HEK293 (cell line): ENCODE data around the gene TMEM184B.

Experiments used
- BCL11A ChIP-seq: fragments of 450-650 bp; formaldehyde crosslinking; IDR thresholded peaks from 2 replicates; pipeline ENCODE4 v1.5.1; 2016; ENCODE audit warnings: low read depth, missing biosample characterization, missing genetic modification characterization
- GLI2 ChIP-seq: fragments of 450-650 bp; formaldehyde crosslinking; IDR thresholded peaks from 2 replicates; pipeline ENCODE4; 2017; ENCODE audit warnings: missing biosample characterization, missing genetic modification characterization, low read depth, borderline replicate concordance
- INSM2 ChIP-seq: fragments of 450-650 bp; formaldehyde crosslinking; IDR thresholded peaks from 2 replicates; pipeline ENCODE4 v1.5.1; 2016; ENCODE audit warnings: missing biosample characterization, missing genetic modification characterization
- KLF16 ChIP-seq: fragments of 450-650 bp; formaldehyde crosslinking; IDR thresholded peaks from 2 replicates; pipeline ENCODE4 v1.5.1; 2017; ENCODE audit warnings: missing biosample characterization, missing genetic modification characterization
- KLF9 ChIP-seq: fragments of 450-650 bp; formaldehyde crosslinking; IDR thresholded peaks from 2 replicates; pipeline ENCODE4 v1.5.1; 2016; ENCODE audit warnings: missing biosample characterization, missing genetic modification characterization, low read depth
- MYNN ChIP-seq: fragments of 450-650 bp; formaldehyde crosslinking; IDR thresholded peaks from 2 replicates; pipeline ENCODE4 v1.5.1; 2016; ENCODE audit warnings: missing biosample characterization, missing genetic modification characterization, borderline replicate concordance
- OVOL3 ChIP-seq: fragments of 450-650 bp; formaldehyde crosslinking; IDR thresholded peaks from 2 replicates; pipeline ENCODE4 v1.5.1; 2016; ENCODE audit warnings: missing biosample characterization, missing genetic modification characterization
- PRDM4 ChIP-seq: fragments of 450-650 bp; formaldehyde crosslinking; IDR thresholded peaks from 2 replicates; pipeline ENCODE4 v1.5.1; 2017; ENCODE audit warnings: missing biosample characterization, missing genetic modification characterization
- REST ChIP-seq: fragments of 450-650 bp; formaldehyde crosslinking; IDR thresholded peaks from 2 replicates; pipeline ENCODE4 v1.5.1; 2016; ENCODE audit warnings: missing biosample characterization, missing genetic modification characterization
- ZIC2 ChIP-seq: fragments of 450-650 bp; formaldehyde crosslinking; IDR thresholded peaks from 2 replicates; pipeline ENCODE4 v1.5.1; 2016; ENCODE audit warnings: missing biosample characterization, missing genetic modification characterization
- ZNF23 ChIP-seq: fragments of 450-650 bp; formaldehyde crosslinking; IDR thresholded peaks from 2 replicates; pipeline ENCODE4 v1.5.1; 2016; ENCODE audit warnings: missing biosample characterization, missing genetic modification characterization, borderline replicate concordance
- ZNF266 ChIP-seq: fragments of 450-650 bp; formaldehyde crosslinking; IDR thresholded peaks from 2 replicates; pipeline ENCODE4 v1.5.1; 2016; ENCODE audit warnings: missing biosample characterization, missing genetic modification characterization, low read depth
- ZNF404 ChIP-seq: fragments of 450-650 bp; formaldehyde crosslinking; IDR thresholded peaks from 2 replicates; pipeline ENCODE4 v1.5.1; 2017; ENCODE audit warnings: missing biosample characterization, missing genetic modification characterization
- ZNF501 ChIP-seq: fragments of 450-650 bp; formaldehyde crosslinking; IDR thresholded peaks from 2 replicates; pipeline ENCODE4 v1.5.1; 2016; ENCODE audit warnings: missing biosample characterization, missing genetic modification characterization
- ZNF521 ChIP-seq: fragments of 450-650 bp; formaldehyde crosslinking; IDR thresholded peaks from 2 replicates; pipeline ENCODE4 v1.5.1; 2017; ENCODE audit warnings: missing biosample characterization, mild to moderate bottlenecking, missing genetic modification characterization
- ZNF571 ChIP-seq: fragments of 450-650 bp; formaldehyde crosslinking; IDR thresholded peaks from 2 replicates; pipeline ENCODE4 v1.5.0; 2017; ENCODE audit warnings: missing biosample characterization, missing genetic modification characterization
- ZNF624 ChIP-seq: fragments of 450-650 bp; formaldehyde crosslinking; IDR thresholded peaks from 2 replicates; pipeline ENCODE4 v1.5.1; 2017; ENCODE audit warnings: missing biosample characterization, missing genetic modification characterization
- ZNF701 ChIP-seq: fragments of 450-650 bp; formaldehyde crosslinking; IDR thresholded peaks from 2 replicates; pipeline ENCODE4 v1.5.1; 2016; ENCODE audit warnings: missing biosample characterization, missing genetic modification characterization
- ZNF776 ChIP-seq: fragments of 450-650 bp; formaldehyde crosslinking; IDR thresholded peaks from 2 replicates; pipeline ENCODE4 v1.5.0; 2017; ENCODE audit warnings: missing biosample characterization, missing genetic modification characterization, borderline replicate concordance
- TF ChIP-seq, protein P1 (sequence below): fragments of 450-650 bp; IDR thresholded peaks from 2 replicates; pipeline ENCODE4 v1.5.1; 2018; ENCODE audit warnings: missing biosample characterization, mild to moderate bottlenecking, missing genetic modification characterization
- TF ChIP-seq, protein P2 (sequence below): fragments of 450-650 bp; formaldehyde crosslinking; IDR thresholded peaks from 2 replicates; pipeline ENCODE4; 2016; ENCODE audit warnings: missing biosample characterization, missing genetic modification characterization
- TF ChIP-seq, protein P3 (sequence below): fragments of 450-650 bp; formaldehyde crosslinking; IDR thresholded peaks from 2 replicates; pipeline ENCODE4 v1.5.1; 2016; ENCODE audit warnings: missing biosample characterization, missing genetic modification characterization
- TF ChIP-seq, protein P4 (sequence below): fragments of 450-650 bp; formaldehyde crosslinking; IDR thresholded peaks from 2 replicates; pipeline ENCODE4 v1.5.1; 2016; ENCODE audit warnings: missing biosample characterization, missing genetic modification characterization
- TF ChIP-seq, protein P5 (sequence below): fragments of 450-650 bp; formaldehyde crosslinking; IDR thresholded peaks from 2 replicates; pipeline ENCODE4 v1.5.1; 2016; ENCODE audit warnings: missing biosample characterization, missing genetic modification characterization

TMEM184B gene

GRCh38 chr22:38201711-38202436 lies 70.9 kb downstream of the TMEM184B start, which contains the start of gene MAFF (continued):
- TF ChIP-seq, protein P1, sequence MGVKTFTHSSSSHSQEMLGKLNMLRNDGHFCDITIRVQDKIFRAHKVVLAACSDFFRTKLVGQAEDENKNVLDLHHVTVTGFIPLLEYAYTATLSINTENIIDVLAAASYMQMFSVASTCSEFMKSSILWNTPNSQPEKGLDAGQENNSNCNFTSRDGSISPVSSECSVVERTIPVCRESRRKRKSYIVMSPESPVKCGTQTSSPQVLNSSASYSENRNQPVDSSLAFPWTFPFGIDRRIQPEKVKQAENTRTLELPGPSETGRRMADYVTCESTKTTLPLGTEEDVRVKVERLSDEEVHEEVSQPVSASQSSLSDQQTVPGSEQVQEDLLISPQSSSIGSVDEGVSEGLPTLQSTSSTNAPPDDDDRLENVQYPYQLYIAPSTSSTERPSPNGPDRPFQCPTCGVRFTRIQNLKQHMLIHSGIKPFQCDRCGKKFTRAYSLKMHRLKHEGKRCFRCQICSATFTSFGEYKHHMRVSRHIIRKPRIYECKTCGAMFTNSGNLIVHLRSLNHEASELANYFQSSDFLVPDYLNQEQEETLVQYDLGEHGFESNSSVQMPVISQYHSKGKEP (tag by site-specific recombination) = no peak
- TF ChIP-seq, protein P2, sequence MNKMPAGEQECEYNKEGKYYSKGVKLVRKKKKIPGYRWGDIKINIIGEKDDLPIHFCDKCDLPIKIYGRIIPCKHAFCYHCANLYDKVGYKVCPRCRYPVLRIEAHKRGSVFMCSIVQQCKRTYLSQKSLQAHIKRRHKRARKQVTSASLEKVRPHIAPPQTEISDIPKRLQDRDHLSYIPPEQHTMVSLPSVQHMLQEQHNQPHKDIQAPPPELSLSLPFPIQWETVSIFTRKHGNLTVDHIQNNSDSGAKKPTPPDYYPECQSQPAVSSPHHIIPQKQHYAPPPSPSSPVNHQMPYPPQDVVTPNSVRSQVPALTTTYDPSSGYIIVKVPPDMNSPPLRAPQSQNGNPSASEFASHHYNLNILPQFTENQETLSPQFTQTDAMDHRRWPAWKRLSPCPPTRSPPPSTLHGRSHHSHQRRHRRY = no peak
- TF ChIP-seq ZNF701 = no peak
- no peak for TF ChIP-seq ZNF404
- no peak for TF ChIP-seq ZNF776
- no peak for TF ChIP-seq MYNN (tag by site-specific recombination)
- no peak for TF ChIP-seq PRDM4
- TF ChIP-seq BCL11A (tag by site-specific recombination) = peak; percentile 80
- TF ChIP-seq, protein P3, sequence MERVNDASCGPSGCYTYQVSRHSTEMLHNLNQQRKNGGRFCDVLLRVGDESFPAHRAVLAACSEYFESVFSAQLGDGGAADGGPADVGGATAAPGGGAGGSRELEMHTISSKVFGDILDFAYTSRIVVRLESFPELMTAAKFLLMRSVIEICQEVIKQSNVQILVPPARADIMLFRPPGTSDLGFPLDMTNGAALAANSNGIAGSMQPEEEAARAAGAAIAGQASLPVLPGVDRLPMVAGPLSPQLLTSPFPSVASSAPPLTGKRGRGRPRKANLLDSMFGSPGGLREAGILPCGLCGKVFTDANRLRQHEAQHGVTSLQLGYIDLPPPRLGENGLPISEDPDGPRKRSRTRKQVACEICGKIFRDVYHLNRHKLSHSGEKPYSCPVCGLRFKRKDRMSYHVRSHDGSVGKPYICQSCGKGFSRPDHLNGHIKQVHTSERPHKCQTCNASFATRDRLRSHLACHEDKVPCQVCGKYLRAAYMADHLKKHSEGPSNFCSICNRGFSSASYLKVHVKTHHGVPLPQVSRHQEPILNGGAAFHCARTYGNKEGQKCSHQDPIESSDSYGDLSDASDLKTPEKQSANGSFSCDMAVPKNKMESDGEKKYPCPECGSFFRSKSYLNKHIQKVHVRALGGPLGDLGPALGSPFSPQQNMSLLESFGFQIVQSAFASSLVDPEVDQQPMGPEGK (tag by site-specific recombination) = peak; percentile 75
- no peak for TF ChIP-seq OVOL3 (tag by site-specific recombination)
- no peak for TF ChIP-seq ZNF521 (tag by site-specific recombination)
- TF ChIP-seq ZNF624 = no peak
- TF ChIP-seq REST = no peak
- no peak for TF ChIP-seq GLI2 (tag by site-specific recombination)
- TF ChIP-seq ZNF501 (tag by site-specific recombination) = no peak
- no peak for TF ChIP-seq ZNF23 (tag by site-specific recombination)
- TF ChIP-seq, protein P4, sequence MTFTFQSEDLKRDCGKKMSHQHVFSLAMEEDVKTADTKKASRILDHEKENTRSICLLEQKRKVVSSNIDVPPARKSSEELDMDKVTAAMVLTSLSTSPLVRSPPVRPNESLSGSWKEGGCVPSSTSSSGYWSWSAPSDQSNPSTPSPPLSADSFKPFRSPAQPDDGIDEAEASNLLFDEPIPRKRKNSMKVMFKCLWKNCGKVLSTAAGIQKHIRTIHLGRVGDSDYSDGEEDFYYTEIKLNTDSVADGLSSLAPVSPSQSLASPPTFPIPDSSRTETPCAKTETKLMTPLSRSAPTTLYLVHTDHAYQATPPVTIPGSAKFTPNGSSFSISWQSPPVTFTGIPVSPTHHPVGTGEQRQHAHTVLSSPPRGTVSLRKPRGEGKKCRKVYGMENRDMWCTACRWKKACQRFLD (tag by site-specific recombination) = no peak
- peak; percentile 58; the same call in 1 of the 2 replicates for TF ChIP-seq KLF9 (tag by site-specific recombination)
- peak; percentile 81 for TF ChIP-seq INSM2 (tag by site-specific recombination)
- no peak for TF ChIP-seq ZNF266 (tag by site-specific recombination)
- no peak for TF ChIP-seq KLF16
- TF ChIP-seq, protein P5, sequence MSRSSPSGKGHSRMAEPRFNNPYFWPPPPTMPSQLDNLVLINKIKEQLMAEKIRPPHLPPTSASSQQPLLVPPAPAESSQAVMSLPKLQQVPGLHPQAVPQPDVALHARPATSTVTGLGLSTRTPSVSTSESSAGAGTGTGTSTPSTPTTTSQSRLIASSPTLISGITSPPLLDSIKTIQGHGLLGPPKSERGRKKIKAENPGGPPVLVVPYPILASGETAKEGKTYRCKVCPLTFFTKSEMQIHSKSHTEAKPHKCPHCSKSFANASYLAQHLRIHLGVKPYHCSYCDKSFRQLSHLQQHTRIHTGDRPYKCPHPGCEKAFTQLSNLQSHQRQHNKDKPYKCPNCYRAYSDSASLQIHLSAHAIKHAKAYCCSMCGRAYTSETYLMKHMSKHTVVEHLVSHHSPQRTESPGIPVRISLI (tag by site-specific recombination) = no peak
- TF ChIP-seq ZIC2 (tag by site-specific recombination) = peak; percentile 45
- no peak for TF ChIP-seq ZNF571 (tag by site-specific recombination)
